Progenitor cell of endocrine pancreas (in vitro differentiated cells): Measurements from ENCODE around the gene RAD51B. TPM values are rescaled to one million over a fixed set of nuclear protein-coding genes. Genes with fewer than 3 reads are reported as not detected.

Experiments used
- DNase-seq: peaks from one replicate; pipeline ENCODE4 v3.0.0; 2021; ENCODE audit warnings: low spot score; ENCODE audit not compliant: unreplicated experiment
- H3K27ac Mint-ChIP-seq: 2 replicates; pipeline ENCODE4 v1.8.0; 2021; ENCODE audit warnings: mild to moderate bottlenecking, moderate library complexity, mixed read lengths
- H3K27me3 Mint-ChIP-seq: 2 replicates; pipeline ENCODE4 v1.8.0; 2021; ENCODE audit warnings: mixed read lengths
- H3K36me3 Mint-ChIP-seq: 2 replicates; pipeline ENCODE4 v1.8.0; 2022; ENCODE audit warnings: mixed read lengths; ENCODE audit not compliant: insufficient read depth
- H3K4me1 Mint-ChIP-seq: 2 replicates; pipeline ENCODE4 v1.8.0; 2021; ENCODE audit warnings: low read depth, mixed read lengths
- H3K4me3 Mint-ChIP-seq: 2 replicates; pipeline ENCODE4 v1.8.0; 2021; ENCODE audit warnings: low read depth, mild to moderate bottlenecking, moderate library complexity, mixed read lengths
- H3K9me3 Mint-ChIP-seq: 2 replicates; pipeline ENCODE4 v1.8.0; 2021; ENCODE audit warnings: low read depth, mixed read lengths
- CTCF ChIP-seq: fragments of 200-600 bp; sonication (generic); IDR thresholded peaks from one replicate; pipeline ENCODE4 v1.5.0; 2021; ENCODE audit warnings: antibody characterized with exemption, mild to moderate bottlenecking; ENCODE audit not compliant: unreplicated experiment
- total RNA-seq: library from RNA; stranded (reverse); gene quantifications from 2 replicates; pipeline ENCODE4 v1.2.1, GENCODE V29; 2021

RAD51B gene
- total RNA-seq, 1 donor from 2014 or later: 24.7 TPM

GRCh38 chr14:68228656-68229055 lies 409.1 kb downstream of the RAD51B start:
- TF ChIP-seq CTCF: no peak
- Mint-ChIP-seq H3K4me1 (peaks cover 28% of the 10 kb centered on the region), H3K36me3 (no peaks in the 10 kb centered on the region), H3K4me3 (no peak overlapping the region), H3K27me3 (no peaks in the 10 kb centered on the region), H3K9me3 (peaks cover 6% of the 10 kb centered on the region), H3K27ac (no peak overlapping the region)
- no peak for DNase-seq

GRCh38 chr14:68229423-68230100 lies 410.0 kb downstream of the RAD51B start:
- no peak for DNase-seq
- no peaks in the 10 kb centered on the region for H3K36me3 Mint-ChIP-seq
- peaks cover 25% of the 10 kb centered on the region for H3K4me1 Mint-ChIP-seq
- TF ChIP-seq CTCF: no peak
- H3K27ac Mint-ChIP-seq: no peak overlapping the region
- H3K4me3 Mint-ChIP-seq: no peak overlapping the region
- H3K27me3 Mint-ChIP-seq: no peaks in the 10 kb centered on the region
- peaks cover 6% of the 10 kb centered on the region for H3K9me3 Mint-ChIP-seq

- Mint-ChIP-seq H3K27ac (peak overlapping the region; percentile 38), H3K27me3 (no peaks in the 10 kb centered on the region), H3K9me3 (peaks cover 6% of the 10 kb centered on the region), H3K4me1 (peaks cover 22% of the 10 kb centered on the region), H3K4me3 (no peak overlapping the region), H3K36me3 (no peaks in the 10 kb centered on the region)
- no peak for TF ChIP-seq CTCF
- no peak for DNase-seq
Observed at GRCh38 chr14:68230202-68230949, 410.8 kb downstream of the RAD51B start.

GRCh38 chr14:68230950-68231717 lies 411.6 kb downstream of the RAD51B start:
- no peak for DNase-seq
- no peak for TF ChIP-seq CTCF
- peaks cover 16% of the 10 kb centered on the region for H3K4me1 Mint-ChIP-seq
- peaks cover 2% of the 10 kb centered on the region for H3K36me3 Mint-ChIP-seq
- no peak overlapping the region for H3K4me3 Mint-ChIP-seq
- H3K9me3 Mint-ChIP-seq: peaks cover 8% of the 10 kb centered on the region
- H3K27ac Mint-ChIP-seq: no peak overlapping the region
- no peaks in the 10 kb centered on the region for H3K27me3 Mint-ChIP-seq

GRCh38 chr14:68231898-68232297 lies 412.3 kb downstream of the RAD51B start:
- Mint-ChIP-seq H3K27me3 (no peaks in the 10 kb centered on the region), H3K36me3 (peaks cover 2% of the 10 kb centered on the region), H3K9me3 (peaks cover 3% of the 10 kb centered on the region), H3K27ac (no peak overlapping the region), H3K4me1 (peaks cover 21% of the 10 kb centered on the region), H3K4me3 (no peak overlapping the region)
- no peak for TF ChIP-seq CTCF
- no peak for DNase-seq
